Measurements from ENCODE around the gene ENPP1. TPM values are rescaled to one million over a fixed set of nuclear protein-coding genes. Genes with fewer than 3 reads are reported as not detected.

Gene ENPP1
- total and polyA plus RNA-seq, 2 of the 4 experiments (the other 2 are of a cell fraction), result 10.9 to 38.9 TPM

- H3K9me1 ChIP-seq (ENCODE audit: insufficient read depth, low read length), result no peaks in the 10 kb centered on the region
- no peak overlapping the region for H2BK120ac ChIP-seq (ENCODE audit: low read depth, low read length)
- H4K5ac ChIP-seq (ENCODE audit: low read depth, low read length), result no peak overlapping the region
- ChIA-PET POLR2A (ENCODE audit: unreplicated experiment) (no interaction called here), CTCF (no interaction called here)
- no peaks in the 10 kb centered on the region for H3K4me1 ChIP-seq (ENCODE audit: control insufficient read depth, insufficient read depth, low read length)
- H2BK15ac ChIP-seq (ENCODE audit: low read depth, low read length), result no peak overlapping the region
- BruUV-seq (replicated peaks), result no TSS peak
- dilution Hi-C loops (cut with HindIII; ENCODE audit: low sequenced_read_pairs, unreplicated experiment), result no loop called here
- no CpG with 5 or more reads among the region's 3 CpGs for WGBS, 2 experiments (ENCODE audit: extremely low coverage in 2 of 2, insufficient read length in 1 of 2)
- H4K20me1 ChIP-seq (ENCODE audit: insufficient read depth, low read length), result no peaks in the 10 kb centered on the region
- H2BK20ac ChIP-seq (ENCODE audit: low read depth, low read length), result no peak overlapping the region
- H2AK5ac ChIP-seq (ENCODE audit: low read depth, low read length), result no peak overlapping the region
- no peak overlapping the region for H2AK9ac ChIP-seq (replicated peaks; ENCODE audit: low read depth, low read length, poor library complexity)
- no peak overlapping the region for H4K8ac ChIP-seq (ENCODE audit: low read depth in 2 of 2, low read length in 2 of 2)
- H3K36me3 ChIP-seq (ENCODE audit: control insufficient read depth, insufficient read depth, low read length), result no peaks in the 10 kb centered on the region
- no peak overlapping the region for H4K91ac ChIP-seq (ENCODE audit: insufficient read depth, low read depth, low read length)
- peaks cover 3% of the 10 kb centered on the region; the same call in 1 of the 2 replicates for H3K9me3 ChIP-seq (ENCODE audit: control insufficient read depth, insufficient read depth, low read length)
- ATAC-seq (ENCODE audit: low read depth) (no peak), DNase-seq (no peak)
- H3K18ac ChIP-seq (ENCODE audit: low read depth, low read length), result no peak overlapping the region
- H3K4ac ChIP-seq (ENCODE audit: low read depth, low read length), result no peak overlapping the region
- in situ Hi-C loops (cut with MboI; ENCODE audit: low sequenced_read_pairs), result loop anchor here (10.0 kb wide), 1 partner anchor 354 kb away; no protein-coding TSS in a partner anchor
- TF ChIP-seq MAFK (IDR thresholded peaks at IDR 0.05; ENCODE audit: low read depth, low read length), result no peak
- no peak for TF ChIP-seq NFE2L2 (IDR thresholded peaks at IDR 0.05; ENCODE audit: low read depth, low read length)
- no peak for TF ChIP-seq RFX5 (IDR thresholded peaks at IDR 0.05; ENCODE audit: low read depth, low read length)
- TF ChIP-seq USF2 (IDR thresholded peaks at IDR 0.05; ENCODE audit: low read depth, low read length), result no peak
- TF ChIP-seq POLR2A (IDR thresholded peaks at IDR 0.05; ENCODE audit: low read depth, low read length), result no peak
- no peak for TF ChIP-seq CEBPB (IDR thresholded peaks at IDR 0.05; ENCODE audit: low read depth, low read length)
- TF ChIP-seq MAZ (IDR thresholded peaks at IDR 0.05; ENCODE audit: borderline replicate concordance, low read depth, low read length), result no peak
- TF ChIP-seq FOS (IDR thresholded peaks at IDR 0.05; ENCODE audit: low read depth, low read length), result no peak
- no peak for TF ChIP-seq BHLHE40 (IDR thresholded peaks at IDR 0.05; ENCODE audit: low read depth, low read length)
- no peak for TF ChIP-seq ELK1 (IDR thresholded peaks at IDR 0.05; ENCODE audit: borderline replicate concordance, low read depth, low read length)
- no peak for TF ChIP-seq MXI1 (IDR thresholded peaks at IDR 0.05; ENCODE audit: borderline replicate concordance, low read depth, low read length)
- H3K14ac ChIP-seq (replicated peaks; ENCODE audit: low read depth, low read length), result no peak overlapping the region
- H3K79me1 ChIP-seq (ENCODE audit: low read depth in 1 of 2, low read length in 2 of 2), result no peaks in the 10 kb centered on the region
- H3K27ac ChIP-seq (ENCODE audit: insufficient read depth, low read length), result no peak overlapping the region
- H2BK5ac ChIP-seq (ENCODE audit: low read depth, low read length, poor library complexity, severe bottlenecking), result no peak overlapping the region
- no peak overlapping the region for H3K56ac ChIP-seq (ENCODE audit: extremely low read depth, insufficient read depth, low read length)
- H2AFZ ChIP-seq (replicated peaks; ENCODE audit: low read length, poor library complexity), result no peak overlapping the region
- H3K9ac ChIP-seq (ENCODE audit: low read depth, low read length), result no peak overlapping the region
- H3K4me2 ChIP-seq (ENCODE audit: low read depth, low read length), result no peak overlapping the region
- H3K23ac ChIP-seq (ENCODE audit: low read depth, low read length), result no peak overlapping the region
- intact Hi-C loops (cut with micrococcal nuclease), result no loop called here
- H3K27me3 ChIP-seq (ENCODE audit: control insufficient read depth, insufficient read depth, low read length), result no peaks in the 10 kb centered on the region
- H3K4me3 ChIP-seq (ENCODE audit: insufficient read depth, low read depth, low read length), result no peak overlapping the region
These were observed 112.8 kb downstream of the ENPP1 start for GRCh38 chr6:131920656-131921055.

Measured in IMR-90 (cell line).